ENCODE results near the gene ALPP.
"Not testable (repeated sequence)": the region's sequence is repeated elsewhere in the genome, so short reads cannot be mapped to it uniquely, and the experiment has no call there.

The ALPP gene

DNA sequence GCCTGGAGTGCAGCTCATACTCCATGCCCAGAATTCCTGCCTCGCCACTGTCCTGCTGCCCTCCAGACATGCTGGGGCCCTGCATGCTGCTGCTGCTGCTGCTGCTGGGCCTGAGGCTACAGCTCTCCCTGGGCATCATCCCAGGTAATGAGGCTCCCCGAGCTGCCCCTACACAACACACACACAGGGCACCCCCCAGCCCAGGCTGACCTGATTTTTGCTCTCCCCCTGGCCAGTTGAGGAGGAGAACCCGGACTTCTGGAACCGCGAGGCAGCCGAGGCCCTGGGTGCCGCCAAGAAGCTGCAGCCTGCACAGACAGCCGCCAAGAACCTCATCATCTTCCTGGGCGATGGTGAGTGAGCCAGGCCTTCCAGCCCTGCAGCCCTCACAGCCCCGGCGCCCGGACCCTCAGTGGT, at the start of gene ALPP:
ALPP (plus strand) TSS at position 17 of the 417 bp plus-strand sequence; CDS start at position 69, 52 bp downstream.
- not testable (repeated sequence) for DNase-seq (ENCODE audit: low read depth)

DNA sequence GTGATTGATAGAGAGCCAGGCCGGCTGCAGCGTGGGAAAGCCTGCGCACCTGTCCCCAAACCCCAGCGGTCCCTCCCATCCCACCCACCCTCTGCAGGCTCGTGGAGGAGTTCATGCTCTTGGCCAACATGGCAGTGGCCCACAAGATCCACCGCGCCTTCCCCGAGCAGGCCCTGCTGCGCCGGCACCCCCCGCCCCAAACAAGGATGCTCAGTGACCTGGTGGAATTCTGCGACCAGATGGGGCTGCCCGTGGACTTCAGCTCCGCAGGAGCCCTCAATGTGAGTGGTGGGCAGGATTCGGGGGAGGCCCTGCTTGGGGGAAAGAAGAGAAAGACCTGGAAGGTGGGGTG, 48.9 kb upstream of the ALPP start:
- DNase-seq (ENCODE audit: low read depth), result no peak

DNA sequence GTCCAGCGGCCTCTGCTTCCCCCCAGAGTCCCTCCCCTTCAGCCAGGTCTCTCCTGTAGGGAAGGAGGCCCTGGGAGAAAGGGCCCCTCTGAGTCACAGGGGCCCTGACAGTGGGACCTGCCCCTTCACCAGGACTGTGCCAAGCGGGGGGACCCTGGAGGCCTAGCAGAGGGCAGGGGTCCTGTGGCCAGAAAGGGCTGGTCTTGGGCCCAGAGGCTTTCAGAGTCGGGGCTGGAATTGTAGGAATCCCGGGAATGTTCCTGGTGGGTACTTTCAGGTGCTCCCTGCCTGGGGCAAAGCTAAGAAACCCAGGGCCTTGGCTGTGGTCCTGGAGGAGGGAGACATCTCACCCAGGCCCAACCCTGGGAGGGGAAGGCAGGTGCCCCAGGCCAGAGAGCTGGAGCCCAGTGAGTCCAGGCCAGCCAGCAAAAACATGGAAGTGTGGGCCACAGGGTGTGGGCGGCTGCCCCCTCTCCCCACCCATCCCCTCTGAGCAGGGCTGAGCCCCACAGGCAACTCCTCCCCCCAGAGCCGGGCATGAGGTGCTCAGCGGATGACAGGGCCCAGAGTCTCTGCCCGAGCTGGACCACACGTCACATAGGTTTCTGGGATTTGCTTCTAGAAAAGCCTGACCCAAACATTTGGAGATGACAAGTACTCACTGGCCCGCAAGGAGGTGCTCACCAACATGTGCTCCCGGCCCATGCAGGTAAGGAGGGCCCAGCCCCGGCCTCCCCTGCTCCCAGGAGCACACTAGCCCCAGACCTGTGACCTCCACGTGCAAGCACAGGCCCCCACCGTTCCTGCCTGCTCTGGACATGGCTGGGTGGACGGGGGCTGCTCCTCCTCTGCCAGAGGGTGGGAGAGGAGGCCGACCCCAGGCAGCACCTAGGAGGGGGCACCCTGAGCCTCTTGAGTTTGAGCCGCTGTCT, 48.2 kb upstream of the ALPP start:
- no peak for DNase-seq (ENCODE audit: low read depth)

DNA sequence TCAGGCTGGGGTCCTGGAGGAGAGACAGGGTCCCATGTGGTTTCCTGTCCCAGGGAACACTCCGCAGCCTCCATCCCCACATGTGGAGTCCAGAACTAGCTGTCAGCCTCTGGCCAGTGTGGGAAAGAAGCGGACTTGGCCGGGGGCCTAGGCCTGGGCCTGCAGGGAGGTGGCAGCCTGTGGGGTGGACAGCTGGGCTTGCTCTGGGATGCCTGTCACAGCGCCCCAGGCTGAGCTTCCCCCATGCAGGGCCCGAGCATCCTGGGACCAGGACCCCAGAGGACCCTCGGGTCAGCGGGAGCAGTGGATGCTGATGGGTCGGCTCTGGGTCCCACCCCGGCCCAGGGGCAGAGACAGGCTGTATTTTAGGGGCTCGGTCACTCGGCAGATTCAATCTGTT, 47.5 kb upstream of the ALPP start:
- DNase-seq (ENCODE audit: low read depth), result not testable (repeated sequence)

DNA sequence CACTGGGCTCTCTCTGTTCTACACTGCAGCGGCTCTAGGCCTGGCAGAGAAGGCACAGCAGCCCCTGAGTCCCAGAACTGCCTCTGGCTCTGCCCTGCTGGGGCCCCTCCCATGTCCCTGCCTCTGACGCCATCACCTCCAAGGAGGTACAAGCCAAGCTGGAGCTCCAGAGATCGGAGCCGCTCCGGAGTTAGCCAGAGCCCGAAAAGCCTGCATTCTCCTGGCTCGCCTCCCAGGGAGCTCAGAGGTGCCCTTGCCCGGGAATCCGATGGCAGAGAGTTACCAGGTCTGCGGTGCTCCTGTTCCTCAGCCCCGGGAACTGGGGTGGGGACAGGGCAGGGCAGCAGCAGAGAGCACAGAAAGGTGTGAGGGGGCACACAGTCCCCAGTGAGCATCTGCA, 46.9 kb upstream of the ALPP start:
- DNase-seq (ENCODE audit: low read depth), result not testable (repeated sequence)

DNA sequence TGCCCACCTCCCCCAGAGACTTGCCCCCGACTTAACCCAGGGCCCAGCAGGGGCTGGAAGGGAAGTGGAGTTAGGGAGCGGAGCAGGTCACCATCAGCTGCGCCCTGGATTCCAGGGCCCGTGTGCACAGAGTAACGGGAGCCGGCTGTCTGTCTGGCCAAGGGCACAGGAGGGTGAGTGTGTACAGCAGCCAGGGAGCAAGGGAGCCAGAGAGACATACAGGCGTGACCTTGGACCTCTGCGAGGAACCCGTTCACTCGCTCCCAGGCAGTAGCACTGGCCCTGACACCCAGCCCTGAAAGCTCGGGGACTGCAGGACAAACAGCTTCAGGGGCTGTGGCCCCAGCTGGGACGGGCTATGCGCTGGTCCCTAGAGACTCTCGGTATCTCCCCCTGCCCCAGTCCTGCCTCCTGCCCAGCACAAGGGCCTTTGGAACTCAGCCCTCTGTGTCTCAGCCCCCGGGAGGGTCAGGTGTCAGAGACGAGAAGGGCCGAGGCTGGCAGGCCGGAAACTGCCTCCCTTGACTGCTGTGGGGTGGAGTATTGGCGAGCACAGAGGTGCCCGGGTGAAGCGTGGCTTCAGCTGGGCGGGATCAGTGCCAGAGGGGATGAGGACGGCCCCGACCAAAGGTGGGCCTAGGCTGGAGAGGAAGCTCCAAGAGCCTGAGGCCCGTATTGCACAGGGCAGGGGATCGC, 46.2 kb upstream of the ALPP start:
- not testable (repeated sequence) for DNase-seq (ENCODE audit: low read depth)

DNA sequence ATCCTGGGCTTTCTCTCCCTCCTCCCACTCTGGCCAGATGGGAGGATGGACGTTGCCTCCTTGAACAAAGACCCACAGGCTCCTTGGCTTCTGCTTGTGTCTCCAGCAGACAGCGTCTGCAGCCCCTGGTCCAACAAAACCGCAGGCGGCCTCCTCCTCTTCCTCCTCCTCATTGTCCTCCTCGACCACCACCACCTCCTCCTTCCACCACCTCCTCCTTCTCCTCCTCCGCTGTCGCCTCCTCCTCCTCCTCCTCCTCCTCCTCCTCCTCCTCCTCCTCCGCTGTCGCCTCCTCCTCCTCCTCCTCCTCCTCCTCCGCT, 45.7 kb upstream of the ALPP start:
- DNase-seq (ENCODE audit: low read depth), result no peak

DNA sequence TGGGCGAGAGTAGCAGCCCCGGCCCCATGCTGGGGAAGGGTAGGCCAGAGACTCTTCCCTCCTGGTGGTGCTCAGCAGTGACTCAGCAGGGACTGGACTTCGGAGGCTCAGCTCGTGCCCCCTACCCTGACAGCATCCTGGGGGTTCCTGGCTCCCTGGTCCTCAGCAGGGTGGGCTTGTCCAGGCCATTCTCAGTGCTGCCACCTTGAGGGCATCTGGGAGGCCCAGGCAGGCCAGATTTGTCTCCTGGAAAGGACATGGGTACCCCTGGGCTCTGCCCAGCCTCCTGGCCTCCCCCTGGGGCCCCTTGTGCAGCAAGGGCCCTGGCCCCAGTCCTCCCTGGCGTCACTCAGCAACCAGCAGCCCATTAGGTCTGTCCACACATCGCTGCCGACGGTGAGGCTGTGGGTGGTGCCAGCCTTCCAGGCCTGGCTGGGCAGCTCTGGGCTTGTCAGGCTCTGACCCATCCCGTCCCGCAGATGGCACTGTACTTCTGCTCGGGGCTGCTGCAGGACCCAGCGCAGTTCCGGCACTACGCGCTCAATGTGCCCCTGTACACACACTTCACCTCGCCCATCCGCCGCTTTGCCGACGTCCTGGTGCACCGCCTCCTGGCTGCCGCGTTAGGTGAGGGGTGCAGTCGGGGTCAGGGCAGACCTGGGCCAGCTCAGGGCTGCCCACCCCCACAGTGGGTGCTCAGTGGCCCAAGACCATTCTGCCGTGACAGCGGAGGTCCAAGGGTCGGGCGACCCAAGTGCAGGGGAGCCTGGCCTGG, 45.0 kb upstream of the ALPP start:
- no peak for DNase-seq (ENCODE audit: low read depth)

DNA sequence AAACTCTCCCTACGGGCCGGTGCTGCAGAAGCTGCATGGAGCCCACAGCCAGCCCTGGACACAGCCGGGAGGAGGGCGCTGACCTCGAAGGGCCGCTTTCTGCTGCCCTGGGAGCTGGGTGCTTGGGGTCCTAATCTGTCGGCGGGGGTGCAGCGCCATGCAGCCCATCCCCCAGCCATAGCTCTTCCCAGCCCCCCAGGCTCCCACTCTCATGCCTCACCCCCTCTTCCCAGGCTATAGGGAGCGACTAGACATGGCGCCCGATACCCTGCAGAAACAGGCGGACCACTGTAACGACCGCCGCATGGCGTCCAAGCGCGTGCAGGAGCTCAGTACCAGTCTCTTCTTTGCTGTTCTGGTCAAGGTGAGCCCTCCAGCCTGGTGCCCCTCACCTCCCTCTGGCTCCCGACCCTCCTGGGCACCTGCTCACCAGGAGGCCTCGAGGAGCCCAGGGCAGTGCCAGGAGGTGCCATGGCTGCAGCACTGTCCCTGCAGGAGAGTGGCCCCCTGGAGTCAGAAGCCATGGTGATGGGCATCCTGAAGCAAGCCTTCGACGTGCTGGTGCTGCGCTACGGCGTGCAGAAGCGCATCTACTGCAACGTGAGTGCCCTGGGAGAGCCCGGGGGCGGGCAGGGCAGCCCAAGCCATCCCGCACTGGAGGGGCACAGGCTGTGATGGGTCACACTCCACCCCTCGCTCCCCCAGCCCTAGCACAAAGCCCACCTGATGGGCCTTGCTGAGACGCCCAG, 44.2 kb upstream of the ALPP start:
- DNase-seq (ENCODE audit: low read depth), result not testable (repeated sequence)

DNA sequence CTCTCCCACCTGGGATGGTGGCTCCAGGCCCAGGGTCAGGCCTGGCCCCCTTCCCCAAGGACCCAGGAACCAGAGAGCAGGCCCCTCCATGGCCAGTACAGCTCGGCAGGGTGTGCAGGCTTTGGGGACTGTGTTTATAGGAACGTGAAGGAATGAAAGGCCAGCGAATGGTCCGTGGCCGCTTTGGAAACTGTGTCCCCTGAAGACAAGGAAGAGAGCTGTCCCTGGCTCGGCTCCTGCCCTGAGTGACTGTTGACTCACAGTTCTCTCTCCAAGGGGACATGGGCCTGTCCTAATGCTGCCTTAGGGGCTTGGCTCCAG, 43.7 kb upstream of the ALPP start:
- not testable (repeated sequence) for DNase-seq (ENCODE audit: low read depth)

DNA sequence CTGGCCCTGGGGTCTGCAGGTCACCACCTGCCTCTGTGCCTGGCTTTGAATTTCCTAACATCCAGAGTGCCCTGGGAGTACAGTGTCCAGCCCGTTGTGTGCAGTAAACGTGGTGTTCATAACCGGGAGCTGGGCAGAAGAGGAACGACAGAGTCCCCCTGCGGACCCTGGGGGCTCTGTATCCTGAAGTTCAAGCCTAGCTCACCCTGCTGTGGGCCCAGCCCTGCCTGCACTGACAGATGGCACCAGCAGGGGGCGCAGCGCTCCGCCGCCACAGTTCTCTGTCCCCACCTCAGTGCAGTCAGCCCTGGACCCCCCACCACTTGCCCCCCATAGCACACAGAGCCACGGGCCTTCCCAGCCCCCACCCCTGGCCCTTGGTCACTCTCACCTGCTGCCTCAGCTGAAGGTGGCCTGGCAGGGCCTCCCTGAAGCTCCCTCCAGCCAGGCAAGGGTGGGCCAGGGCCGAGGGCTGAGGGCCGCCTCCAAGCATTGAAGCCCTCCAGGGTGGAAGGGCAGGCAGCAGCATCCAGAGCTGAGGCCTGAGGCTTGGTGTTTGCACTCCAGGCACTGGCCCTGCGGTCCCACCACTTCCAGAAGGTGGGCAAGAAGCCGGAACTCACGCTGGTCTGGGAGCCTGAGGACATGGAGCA, 43.2 kb upstream of the ALPP start:
- DNase-seq (ENCODE audit: low read depth), result not testable (repeated sequence)

DNA sequence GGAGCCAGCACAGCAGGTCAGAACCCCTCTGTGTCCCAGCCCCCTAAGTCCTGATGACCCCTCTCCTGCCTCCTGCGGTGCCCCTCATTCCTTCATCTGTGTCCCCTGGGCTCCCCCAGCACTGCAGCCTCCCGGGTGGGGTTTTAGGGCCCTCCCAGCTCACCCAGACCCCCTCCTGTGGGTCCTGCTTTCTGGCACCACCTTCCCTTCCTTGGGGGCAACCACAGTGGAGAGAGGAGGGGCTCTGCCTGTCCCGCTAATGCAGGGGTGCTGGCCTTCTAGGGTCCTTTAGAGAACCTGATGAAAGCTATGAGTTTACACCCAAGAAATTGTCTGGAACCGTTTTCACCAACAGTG, 42.7 kb upstream of the ALPP start:
- no peak for DNase-seq (ENCODE audit: low read depth)

DNA sequence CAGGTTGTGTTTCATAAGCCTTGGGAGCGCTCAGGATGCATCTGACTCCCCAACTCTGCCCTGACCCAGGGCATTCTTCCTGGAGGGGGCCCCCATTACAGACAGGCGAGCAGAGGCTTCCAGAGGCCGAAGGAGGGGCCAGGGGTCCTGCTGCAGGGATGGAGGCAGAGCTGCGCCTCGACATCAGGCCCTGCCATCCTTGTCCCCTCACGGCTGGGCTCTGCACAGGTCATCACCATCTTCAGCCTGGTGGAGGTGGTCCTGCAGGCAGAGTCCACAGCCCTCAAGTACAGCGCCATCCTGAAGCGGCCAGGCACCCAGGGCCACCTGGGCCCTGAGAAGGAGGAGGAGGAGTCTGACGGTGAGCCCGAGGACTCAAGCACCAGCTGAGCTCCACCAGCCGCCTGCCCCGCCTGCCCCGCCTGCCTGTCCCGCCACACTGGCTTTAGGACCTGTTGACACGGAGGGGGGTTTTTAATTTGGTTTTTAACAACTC, 42.3 kb upstream of the ALPP start:
- no peak for DNase-seq (ENCODE audit: low read depth)

DNA sequence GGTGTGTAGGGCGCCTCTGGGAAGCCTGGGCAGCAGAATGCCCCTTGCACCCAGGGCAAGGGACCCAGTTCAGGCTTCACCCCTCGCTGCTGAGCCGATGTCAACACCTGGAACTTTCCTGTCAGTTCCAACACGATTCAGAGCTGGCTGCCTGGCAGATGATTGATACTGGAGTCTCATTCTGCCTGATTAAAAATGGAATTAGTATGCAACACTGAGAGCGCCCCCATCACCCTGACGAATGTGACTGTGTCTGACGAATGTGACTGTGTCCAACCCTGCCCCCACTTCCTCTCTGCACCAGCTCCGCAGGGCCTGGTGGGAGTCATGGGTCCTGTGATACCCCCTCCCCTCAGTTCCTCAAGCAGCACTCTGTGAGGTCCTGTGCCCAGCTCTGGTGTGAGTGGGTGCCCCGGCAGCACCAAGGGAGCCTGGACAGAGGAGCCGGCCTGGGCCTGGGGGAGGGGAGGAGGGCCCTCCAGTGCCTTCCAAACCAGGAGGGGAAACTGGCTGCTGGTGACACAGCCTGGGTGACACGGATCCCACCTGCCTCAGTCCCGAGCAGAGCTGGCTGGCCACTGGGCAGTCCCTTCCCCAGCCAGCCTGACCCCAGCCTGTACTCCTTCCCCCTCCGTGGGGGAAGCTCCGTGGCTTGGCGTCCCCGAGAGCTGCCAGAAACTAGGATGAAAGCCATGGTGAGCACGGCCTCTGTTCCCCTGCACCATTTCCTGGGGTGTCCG, 41.4 kb upstream of the ALPP start:
- no peak for DNase-seq (ENCODE audit: low read depth)

DNA sequence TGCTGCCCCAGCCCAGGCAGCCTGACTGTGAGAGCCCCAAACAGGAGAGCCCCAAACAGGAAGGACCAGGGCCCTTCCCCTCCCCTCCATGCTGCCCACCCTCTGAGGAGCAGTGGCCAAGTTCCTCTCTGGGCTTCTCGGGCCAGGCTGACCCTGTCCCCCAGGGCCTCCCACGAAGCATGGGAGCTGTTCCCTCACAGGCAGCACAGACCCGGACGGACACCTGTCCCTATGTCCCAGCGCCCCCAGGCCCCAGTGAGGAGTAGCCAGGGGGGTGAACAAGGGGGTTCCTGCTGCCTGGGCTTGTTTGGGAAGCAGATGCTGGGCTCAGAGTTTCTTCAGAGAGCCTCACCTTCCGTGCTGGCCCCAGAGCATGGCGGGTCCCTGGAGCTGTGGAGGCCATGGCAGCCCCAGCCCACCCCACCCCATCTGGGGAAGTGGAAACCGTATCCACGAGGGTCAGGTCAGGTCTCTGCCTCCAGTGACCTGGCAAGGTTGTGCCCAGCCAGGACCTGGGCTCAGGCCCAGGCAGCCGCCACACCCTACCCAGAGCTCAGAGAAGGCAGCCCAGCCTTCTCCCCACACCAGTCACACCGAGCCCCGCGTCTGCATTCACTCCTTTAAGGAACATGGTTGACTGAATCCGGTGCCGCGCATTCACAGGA, 40.3 kb upstream of the ALPP start:
- DNase-seq (ENCODE audit: low read depth), result not testable (repeated sequence)

DNA sequence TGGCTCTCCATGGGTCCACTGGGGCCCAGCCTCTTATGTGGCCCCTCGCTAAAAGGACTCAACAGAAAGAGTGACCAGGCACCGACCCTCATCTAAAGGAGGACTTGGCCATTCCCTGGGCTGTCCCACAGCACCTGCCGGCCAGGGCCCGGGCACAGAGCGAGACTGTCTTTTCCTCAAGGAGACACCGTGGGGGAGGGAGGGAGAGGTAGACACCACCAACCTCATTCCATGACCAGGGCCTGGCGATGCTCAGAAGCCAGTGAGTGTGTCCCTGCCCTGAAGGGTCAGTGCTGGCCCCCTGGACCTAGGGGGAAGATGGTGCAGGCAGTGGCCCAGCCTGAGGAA, 39.8 kb upstream of the ALPP start:
- no peak for DNase-seq (ENCODE audit: low read depth)

DNA sequence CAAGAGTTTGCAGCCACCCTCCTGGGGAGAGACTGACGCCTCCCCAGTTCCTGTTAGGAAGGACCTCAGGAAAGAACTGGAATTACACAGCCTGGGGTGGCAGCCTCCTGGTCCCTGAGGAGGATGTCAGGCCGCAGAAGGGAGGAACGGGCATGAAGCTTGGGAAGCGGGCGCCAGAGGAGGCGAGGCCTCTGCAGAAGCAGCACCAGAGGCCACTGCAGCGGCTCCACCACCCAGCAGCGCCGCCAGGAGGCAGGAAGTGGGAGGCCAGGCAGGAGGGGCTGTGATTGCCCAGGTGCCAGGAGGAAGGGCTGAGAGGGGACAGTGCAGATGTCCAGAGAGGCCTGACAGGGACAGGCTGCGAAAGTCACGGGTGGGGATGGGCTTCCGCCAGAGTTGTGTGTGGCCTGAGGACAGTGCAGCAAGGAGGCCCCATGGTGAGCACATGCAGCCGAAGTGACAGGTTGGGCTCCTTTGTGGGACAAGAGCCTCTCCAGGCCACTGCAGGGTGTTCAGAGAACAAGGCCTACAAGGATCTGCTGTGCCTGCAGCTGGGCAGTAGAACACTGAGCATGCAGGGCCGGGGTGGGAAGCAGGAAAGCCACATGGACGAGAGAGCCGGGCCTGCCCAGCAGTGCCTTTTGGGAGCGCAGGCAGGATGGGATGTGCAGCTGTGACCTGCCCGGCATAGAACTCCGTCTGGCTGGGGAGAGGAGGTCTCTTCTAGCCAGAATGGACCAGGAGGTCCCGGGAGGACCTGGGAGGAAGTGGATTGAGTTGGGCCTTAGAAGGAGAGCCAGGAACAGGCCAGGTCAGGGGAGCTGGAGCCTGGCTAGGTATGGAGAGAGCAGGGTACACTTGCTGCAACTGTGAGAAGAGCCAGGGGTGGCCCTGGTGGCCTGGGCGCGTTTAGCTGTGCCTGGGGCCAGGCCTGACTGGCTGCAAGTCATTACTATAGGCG, 39.1 kb upstream of the ALPP start:
- no peak for DNase-seq (ENCODE audit: low read depth)

DNA sequence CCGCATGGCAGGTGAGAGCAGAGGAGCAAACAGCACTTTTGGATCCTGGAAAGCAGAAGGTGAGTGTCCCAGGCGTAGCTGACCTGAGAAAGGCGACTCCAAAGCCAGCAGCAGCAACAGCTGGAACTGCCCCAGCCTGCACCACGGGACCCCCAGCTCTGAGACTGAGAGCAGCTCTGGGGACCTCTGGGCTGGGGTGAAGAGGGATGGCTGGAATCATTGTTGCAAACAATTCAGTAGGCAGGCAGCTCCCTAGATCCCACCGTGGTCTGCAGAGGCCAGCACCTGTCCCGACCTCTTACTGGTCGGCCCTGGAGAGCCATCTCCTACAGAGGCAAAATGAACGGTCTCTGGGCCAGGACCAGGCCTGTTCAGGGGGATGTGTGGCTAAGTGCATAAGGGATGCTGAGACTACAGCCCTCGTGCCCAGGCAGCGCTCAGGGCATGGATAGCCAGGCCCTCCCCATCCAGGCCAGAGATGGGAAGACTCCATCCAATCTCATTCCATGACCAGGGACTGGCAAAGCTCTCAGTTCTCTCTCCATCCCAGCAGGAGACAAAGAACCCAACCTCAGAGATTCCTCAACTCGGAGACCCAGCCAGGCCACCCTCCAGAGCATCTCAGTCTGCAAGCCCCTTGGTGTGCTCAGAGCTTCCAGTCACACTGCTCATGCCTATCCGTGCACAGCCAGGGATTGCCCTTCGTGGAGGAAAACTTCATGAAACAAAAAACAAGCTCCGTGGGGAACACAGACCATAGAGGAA, 38.2 kb upstream of the ALPP start:
- no peak for DNase-seq (ENCODE audit: low read depth)

All from stromal cell of bone marrow (primary cell).